HG03045 (cell line): Measurements from ENCODE around the gene GFM1.

Source experiments
- ATAC-seq: cut with Tn5 transposase; IDR thresholded peaks from one replicate; pipeline ENCODE4 v1.9.1; 2021; ENCODE audit warnings: mild to moderate bottlenecking, moderate library complexity; ENCODE audit not compliant: unreplicated experiment

Gene GFM1

DNA sequence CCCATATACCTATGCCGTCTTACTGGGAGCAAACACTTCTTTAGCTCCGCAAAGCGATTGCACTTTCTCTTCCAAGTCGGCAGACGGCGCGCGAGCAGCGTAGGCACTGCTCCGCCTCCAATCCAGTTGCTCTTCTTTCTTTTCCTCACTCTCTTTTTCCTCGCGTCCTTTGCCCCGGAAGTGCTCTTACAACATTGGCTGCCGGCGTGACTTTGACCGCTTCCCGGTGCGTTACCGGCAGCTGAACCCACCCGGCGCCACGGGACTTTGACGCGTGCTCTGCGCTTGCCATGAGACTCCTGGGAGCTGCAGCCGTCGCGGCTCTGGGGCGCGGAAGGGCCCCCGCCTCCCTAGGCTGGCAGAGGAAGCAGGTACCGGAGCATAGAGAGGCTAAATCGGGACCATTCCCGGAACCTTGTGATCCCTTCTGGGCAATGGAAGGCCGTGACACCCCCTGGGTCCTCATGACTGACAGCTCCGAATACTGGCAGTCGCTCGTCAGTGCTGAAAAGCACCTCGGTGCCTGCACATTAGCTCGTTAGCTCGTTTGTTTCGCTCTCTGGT lies at the start of gene GFM1:
Gene GFM1, plus strand, starts transcription at position 183 of the 564 bp plus-strand sequence. Its CDS starts 108 bp downstream, at position 291.
- ATAC-seq: peak; percentile 99

GRCh38 chr3:158600787-158601186 lies 43.5 kb upstream of the GFM1 start:
- ATAC-seq: no peak

GRCh38 chr3:158602227-158602626 lies 42.1 kb upstream of the GFM1 start:
- ATAC-seq: no peak

- no peak for ATAC-seq
Observed at GRCh38 chr3:158617982-158618875, 26.1 kb upstream of the GFM1 start.

DNA sequence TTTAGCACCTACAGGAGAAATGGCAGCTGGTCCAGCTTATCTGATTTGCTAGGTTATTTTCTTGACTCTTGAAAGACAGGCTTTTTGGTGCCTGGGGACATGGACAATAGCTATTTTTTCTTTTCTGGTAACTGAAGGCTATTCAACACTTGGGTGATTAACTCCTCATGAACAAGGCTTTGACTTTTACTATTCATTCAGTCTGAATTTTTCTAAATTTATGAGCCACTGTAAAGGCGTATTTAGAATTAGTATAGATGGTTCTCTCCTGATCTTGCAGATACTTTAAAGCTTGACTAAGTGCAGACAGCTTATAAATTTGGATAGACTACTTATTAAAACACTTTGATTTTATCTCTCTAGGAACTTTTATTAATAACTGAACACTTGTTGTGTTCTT lies 18.4 kb upstream of the GFM1 start:
- no peak for ATAC-seq

- ATAC-seq: no peak
Observed at GRCh38 chr3:158631981-158632380, 12.3 kb upstream of the GFM1 start.

DNA sequence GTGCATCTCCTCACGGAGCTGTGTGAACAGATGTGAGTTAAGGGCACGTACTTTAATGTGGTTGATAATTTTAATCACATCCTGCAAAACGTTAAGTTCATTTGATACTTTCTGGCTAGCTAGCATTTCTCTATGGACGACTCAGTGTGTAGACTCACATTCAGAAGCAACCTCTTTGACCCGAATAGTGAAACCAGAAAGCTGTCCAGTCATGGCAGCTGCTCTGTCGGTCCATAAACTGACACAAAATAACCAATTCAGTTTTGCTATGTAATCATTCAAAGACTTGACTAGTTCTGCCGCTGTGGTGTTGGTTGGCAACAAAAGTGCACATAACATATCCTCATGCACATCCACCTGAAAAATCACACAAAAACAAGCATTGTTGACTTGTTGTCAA lies 3.7 kb upstream of the GFM1 start:
- ATAC-seq: no peak

GRCh38 chr3:158642005-158642404 lies 2.3 kb upstream of the GFM1 start:
- ATAC-seq: no peak

- no peak for ATAC-seq
Observed at GRCh38 chr3:158642474-158643210, 1.7 kb upstream of the GFM1 start.

- no peak for ATAC-seq
Observed at GRCh38 chr3:158649791-158650190, 5.5 kb downstream of the GFM1 start.

DNA sequence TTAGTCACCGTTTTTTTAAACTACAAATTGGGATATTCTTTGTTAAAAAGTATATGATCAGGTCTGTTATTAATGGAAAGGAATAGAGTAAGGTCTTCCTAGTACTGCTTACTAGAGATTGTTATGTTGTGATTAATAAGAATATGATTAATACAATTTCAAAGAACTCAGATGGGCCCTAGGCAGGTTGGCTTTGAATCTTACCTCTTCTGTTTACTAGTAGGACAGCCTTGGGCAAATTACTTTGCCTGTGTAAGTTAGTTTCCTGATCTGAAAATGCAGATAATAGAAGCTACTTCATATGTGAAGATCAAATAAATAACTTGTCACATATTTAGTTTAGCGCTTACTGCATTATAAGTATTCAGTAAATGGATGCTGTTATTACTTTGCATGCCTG lies 6.9 kb downstream of the GFM1 start:
- ATAC-seq: no peak

GRCh38 chr3:158652463-158652862 lies 8.1 kb downstream of the GFM1 start:
- no peak for ATAC-seq

DNA sequence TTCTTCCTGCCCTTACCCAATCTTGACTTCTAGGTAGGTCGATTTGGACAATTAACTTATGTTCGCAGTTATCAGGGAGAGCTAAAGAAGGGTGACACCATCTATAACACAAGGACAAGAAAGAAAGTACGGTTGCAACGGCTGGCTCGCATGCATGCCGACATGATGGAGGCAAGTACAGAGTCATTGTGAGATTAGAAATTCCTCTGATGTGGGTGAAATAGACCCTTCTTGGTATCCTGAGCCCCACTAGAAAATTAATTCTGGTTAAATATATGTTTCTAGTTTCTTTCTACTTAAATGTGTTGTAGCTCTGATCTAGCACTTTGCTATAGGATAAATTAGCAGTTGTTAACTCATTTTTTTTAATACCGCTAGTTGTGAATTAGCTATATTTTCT lies 14.6 kb downstream of the GFM1 start:
- ATAC-seq: no peak

DNA sequence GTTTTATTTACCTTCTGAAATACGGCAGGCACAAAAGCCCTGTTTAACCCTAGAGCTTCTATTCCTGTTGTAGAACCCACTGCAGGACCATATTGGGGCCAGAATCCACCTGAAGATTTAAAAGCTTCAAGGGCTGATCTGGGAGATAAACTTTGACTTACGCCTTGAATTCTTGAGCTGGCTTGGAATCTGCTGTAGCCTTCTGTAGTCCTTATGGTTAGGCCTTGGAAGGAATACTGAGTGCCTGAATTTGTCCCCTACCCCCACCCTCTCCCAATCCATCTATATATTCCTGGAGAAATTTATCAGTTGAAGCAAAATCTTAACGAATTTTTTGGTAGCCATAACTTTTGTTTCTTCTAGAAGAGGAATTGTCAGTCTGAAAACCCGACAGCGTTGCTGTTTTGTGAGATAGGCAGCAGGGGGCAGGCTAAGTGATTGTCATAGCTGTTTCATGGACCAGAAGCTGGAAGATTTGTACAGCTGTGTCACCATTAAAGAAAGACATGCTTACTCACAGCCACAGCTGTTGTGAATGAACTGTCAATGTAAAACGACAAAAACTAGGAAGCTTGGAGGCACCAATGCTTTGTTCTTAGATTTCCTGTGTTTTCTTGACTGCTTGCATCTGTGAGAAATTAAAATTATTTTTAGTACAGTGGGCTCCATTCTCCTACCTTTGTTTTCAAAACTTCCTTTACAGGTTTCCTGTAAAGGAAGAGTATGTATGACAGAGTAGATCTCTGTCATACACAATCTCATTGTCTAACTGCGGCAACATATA lies 15.3 kb downstream of the GFM1 start:
- peak; percentile 72 for ATAC-seq

GRCh38 chr3:158660711-158661110 lies 16.4 kb downstream of the GFM1 start:
- ATAC-seq: no peak

DNA sequence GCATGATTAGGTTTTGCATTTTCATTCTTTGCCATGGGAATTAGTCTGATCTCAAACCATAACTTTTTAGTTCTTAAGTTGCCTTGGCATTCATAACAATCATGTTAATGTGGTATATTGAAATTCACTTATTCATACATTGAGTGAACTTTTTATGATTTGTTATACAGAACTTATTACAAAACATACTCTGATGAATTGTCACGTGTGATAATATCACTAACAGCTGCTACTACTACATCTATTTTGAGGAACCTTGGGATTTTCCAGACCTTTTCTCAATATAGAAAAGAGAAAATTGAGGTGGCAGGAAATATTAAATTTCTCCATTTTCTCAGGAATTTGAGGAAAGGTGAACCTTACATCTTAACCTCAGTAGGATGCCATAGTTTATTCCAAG lies 18.9 kb downstream of the GFM1 start:
- no peak for ATAC-seq

- ATAC-seq: no peak
Observed at GRCh38 chr3:158663832-158664231, 19.5 kb downstream of the GFM1 start.

- ATAC-seq: no peak
Observed at GRCh38 chr3:158666416-158666815, 22.1 kb downstream of the GFM1 start.

DNA sequence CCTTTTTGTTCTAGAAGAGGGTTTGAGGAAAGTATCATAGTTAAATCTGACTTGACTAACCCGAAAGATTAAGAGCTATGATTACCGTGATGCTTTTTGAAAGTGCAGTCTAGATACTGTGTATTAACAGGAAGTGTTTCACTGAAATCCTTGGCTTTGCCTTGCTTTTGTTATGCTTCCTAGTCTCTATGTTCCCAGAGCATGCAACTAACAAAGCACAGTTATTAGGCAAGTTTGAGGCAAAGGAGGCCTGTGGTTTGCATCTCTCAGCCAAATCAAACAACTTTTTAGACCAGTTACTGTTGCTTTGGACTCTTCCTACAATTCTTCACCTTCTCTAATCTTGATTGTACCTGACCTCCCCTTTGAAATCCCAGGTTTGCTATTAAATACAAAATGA lies 24.2 kb downstream of the GFM1 start:
- no peak for ATAC-seq

DNA sequence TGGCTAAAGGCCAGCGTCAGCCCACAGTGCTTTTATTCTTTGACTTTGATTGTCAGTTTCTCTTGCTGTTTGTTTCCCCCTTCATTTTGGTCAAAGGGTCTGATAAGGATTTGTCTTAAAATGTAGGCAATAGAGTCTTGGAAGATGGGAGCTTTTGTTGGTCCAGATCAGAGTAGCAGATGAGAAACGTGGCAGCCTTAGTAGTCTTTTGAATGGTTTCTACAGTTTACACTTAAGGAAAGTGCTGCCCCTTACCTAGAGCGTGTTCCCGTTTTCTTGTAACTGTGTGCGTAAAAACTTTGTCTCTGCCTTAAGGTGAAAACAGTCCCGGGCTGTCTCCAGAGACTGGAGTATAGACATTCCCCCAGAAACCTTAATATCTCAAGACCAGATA lies 27.5 kb downstream of the GFM1 start:
- peak; percentile 1 for ATAC-seq
